A549 (cell line): ENCODE measurements around the gene HTT-AS. TPM values are rescaled to one million over a fixed set of nuclear protein-coding genes. Genes with fewer than 3 reads are reported as not detected.

Experiments used
- ATAC-seq, 2 experiments: fragments of 200-7000 bp in 1 of 2; fragments of >200 bp in 1 of 2; cut with Nextera tagmentation in 1 of 2; cut with Tn5 transposase in 1 of 2; 3 replicates each; pipeline versions ENCODE4 v1.8.0 to v1.9.1; 2018 to 2020; ENCODE audit warnings: mild to moderate bottlenecking in 1 of 2, moderate library complexity in 1 of 2
- CTCF ChIA-PET: fragments of 300-600 bp; sonication (Branson Sonifier 250); formaldehyde crosslinking; extraction: SDS; loops from one replicate; lab custom pipeline; 2021; ENCODE audit warnings: antibody characterized with exemption, inconsistent platforms; lab: Yijun Ruan, JAX
- POLR2A ChIA-PET: fragments of 350-600 bp; formaldehyde crosslinking; extraction: SDS; loops from one replicate; lab custom pipeline; 2021; ENCODE audit warnings: antibody characterized with exemption, inconsistent platforms; lab: Yijun Ruan, JAX
- DNase-seq, 2 experiments: peaks; one replicate each; pipeline versions ENCODE4 v3.0.0 to v3.0.0-alpha.2; 2011 to 2016; ENCODE audit warnings: low read depth in 1 of 2, low spot score in 1 of 2
- FAIRE-seq: peaks from 2 replicates; lab custom pipeline; 2011; peaks lifted over from hg19 to GRCh38; lab: Jason Lieb, UNC
- H3K27ac ChIP-seq, 2 experiments: fragments of >200 bp; sonication (Bioruptor Twin); formaldehyde crosslinking; 3 replicates each; pipeline ENCODE4 v1.5.1; 2016 to 2017
- H3K4me1 ChIP-seq: fragments of >200 bp; sonication (Bioruptor Twin); formaldehyde crosslinking; 3 replicates; pipeline ENCODE4 v1.6.1; 2016
- H3K4me2 ChIP-seq: fragments of >200 bp; sonication (Bioruptor Twin); formaldehyde crosslinking; 3 replicates; pipeline ENCODE4 v1.6.1; 2016
- H3K4me3 ChIP-seq: fragments of >200 bp; sonication (Bioruptor Twin); formaldehyde crosslinking; 3 replicates; pipeline ENCODE4 v1.5.1; 2016
- H3K9me3 ChIP-seq: fragments of >200 bp; sonication (Bioruptor Twin); formaldehyde crosslinking; 3 replicates; pipeline ENCODE4 v1.6.1; 2016
- BCL3 ChIP-seq: fragments of >200 bp; sonication (Bioruptor Twin); formaldehyde crosslinking; IDR thresholded peaks from 3 replicates; pipeline ENCODE4 v1.6.1; 2016
- BHLHE40 ChIP-seq: IDR thresholded peaks from 2 replicates; pipeline ENCODE4 v1.6.1; 2012; ENCODE audit warnings: low read depth, low read length, inconsistent platforms
- CEBPB ChIP-seq, 2 experiments: fragments of >200 bp in 1 of 2; sonication (Bioruptor Twin) in 1 of 2; formaldehyde crosslinking in 1 of 2; IDR thresholded peaks; 2 replicates each; pipeline ENCODE4 v1.6.1; 2012 to 2016
- E2F6 ChIP-seq: IDR thresholded peaks from 2 replicates; pipeline ENCODE4 v1.6.1; 2012; ENCODE audit warnings: low read depth, borderline replicate concordance
- ELK1 ChIP-seq: fragments of 150-350 bp; IDR thresholded peaks from 2 replicates; pipeline ENCODE4 v1.6.1; 2014; ENCODE audit warnings: low read depth, mild to moderate bottlenecking, low read length
- FOSB ChIP-seq: fragments of 250-450 bp; sonication (Bioruptor Pico); IDR thresholded peaks from 2 replicates; pipeline ENCODE4 v1.5.0; 2020; ENCODE audit warnings: mild to moderate bottlenecking, moderate library complexity
- FOSL2 ChIP-seq, 2 experiments: fragments of 450-650 bp in 1 of 2; fragments of >200 bp in 1 of 2; sonication (Bioruptor Twin) in 1 of 2; formaldehyde crosslinking; IDR thresholded peaks; 2 replicates each; pipeline versions ENCODE4 v1.5.0 to v1.6.1; 2016 to 2020; ENCODE audit warnings: mild to moderate bottlenecking in 1 of 2, moderate library complexity in 1 of 2
- HDAC2 ChIP-seq: fragments of 200-600 bp; sonication (generic); IDR thresholded peaks from 2 replicates; pipeline ENCODE4 v1.6.1; 2016
- HOXA7 ChIP-seq: fragments of 250-450 bp; sonication (Bioruptor Pico); IDR thresholded peaks from 2 replicates; pipeline ENCODE4 v1.5.0; 2020; ENCODE audit warnings: mild to moderate bottlenecking, moderate library complexity
- JUN ChIP-seq, 2 experiments: fragments of >200 bp; sonication (Bioruptor Twin); formaldehyde crosslinking; IDR thresholded peaks; 2 replicates in 1 of 2; 3 replicates in 1 of 2; pipeline ENCODE4 v1.6.1; 2016 to 2017
- KDM1A ChIP-seq: fragments of 200-600 bp; sonication (generic); IDR thresholded peaks from 2 replicates; pipeline ENCODE4 v1.6.1; 2016; ENCODE audit warnings: low read depth, mild to moderate bottlenecking
- KDM5A ChIP-seq: fragments of 200-600 bp; sonication (generic); IDR thresholded peaks from 2 replicates; pipeline ENCODE4 v1.6.1; 2016; ENCODE audit warnings: antibody characterized with exemption, mild to moderate bottlenecking
- PBX3 ChIP-seq: IDR thresholded peaks from 2 replicates; pipeline ENCODE4 v1.6.1; 2012
- POLR2A ChIP-seq: IDR thresholded peaks from 2 replicates; pipeline ENCODE4 v1.6.1; 2012; ENCODE audit warnings: mild to moderate bottlenecking, low read length
- RARB ChIP-seq: fragments of 250-450 bp; sonication (Bioruptor Pico); IDR thresholded peaks from 2 replicates; pipeline ENCODE4 v1.8.0; 2021; ENCODE audit warnings: mild to moderate bottlenecking, moderate library complexity
- RFX5 ChIP-seq: fragments of 450-650 bp; IDR thresholded peaks from 2 replicates; pipeline ENCODE4 v1.7.1; 2014; ENCODE audit warnings: antibody characterized with exemption, mild to moderate bottlenecking, moderate library complexity
- RNF2 ChIP-seq: fragments of 200-600 bp; sonication (generic); IDR thresholded peaks from 2 replicates; pipeline ENCODE4 v1.6.1; 2016; ENCODE audit warnings: low read depth, mild to moderate bottlenecking, antibody characterized with exemption, moderate library complexity, borderline replicate concordance
- ZNF302 ChIP-seq: fragments of 250-450 bp; sonication (Bioruptor Pico); IDR thresholded peaks from 2 replicates; pipeline ENCODE4 v1.9.0; 2021; ENCODE audit warnings: inconsistent platforms, mild to moderate bottlenecking, moderate library complexity
- WGBS: methylation state at CpG from one replicate; pipeline ENCODE4 v1.1.6; 2017; ENCODE audit errors: missing lambda C conversion rate; 5-methylcytosine and 5-hydroxymethylcytosine counted together
- polyA plus RNA-seq, 4 experiments: library from polyadenylated mRNA; depleted of rRNA in 3 of 4; stranded (reverse); fragments of >200 nt; fragmentation: RNase III in 1 of 4; extraction: RNeasy Plus Mini Kit Qiagen cat#74134 plus additional on column Dnase treatment in 1 of 4; gene quantifications; 2 replicates in 3 of 4; 3 replicates in 1 of 4; pipeline ENCODE4 v1.2.3, GENCODE V29; 2011 to 2017
- small RNA-seq, 6 experiments: library from RNA; depleted of rRNA; stranded (forward); fragments of <200 nt; gene quantifications; one replicate each; pipeline ENCODE3, GENCODE V24; 2012

Gene HTT-AS
- polyA plus RNA-seq, 2 of the 4 experiments (the other 2 are of a cell fraction): not detected

GRCh38 chr4:3013839-3014350 lies 60.4 kb downstream of the HTT-AS start:
- ChIA-PET POLR2A (no interaction called here), CTCF (no interaction called here)
- WGBS: 76% methylated on average over 7 of the region's 8 CpGs
- Histone ChIP-seq H3K9me3 (no peaks in the 10 kb centered on the region), H3K4me1 (no peaks in the 10 kb centered on the region), H3K4me3 (no peak overlapping the region), H3K4me2 (no peak overlapping the region), H3K27ac (no peak overlapping the region)
- FAIRE-seq: no peak
- no peak for DNase-seq
- TF ChIP-seq PBX3 (no peak), RARB (no peak), KDM5A (no peak), ELK1 (no peak), FOSL2 (IDR thresholded peaks at IDR 0.05) (no peak), FOSL2 (CRISPR knock-in tag; IDR thresholded peaks at IDR 0.05) (no peak), HOXA7 (no peak), HDAC2 (no peak), CEBPB (IDR thresholded peaks at IDR 0.05) (no peak), BHLHE40 (no peak), ZNF302 (CRISPR knock-in tag) (no peak), KDM1A (no peak), BCL3 (no peak), RNF2 (no peak), FOSB (CRISPR knock-in tag) (no peak), RFX5 (no peak), POLR2A (no peak), E2F6 (no peak), JUN (IDR thresholded peaks at IDR 0.05) (no peak)
- no peak for ATAC-seq

Small RNAs within 50 kb of the gene (small RNA-seq; reads per million reads assigned to genes)
- gene RF02134 (0 reads per million in 6 experiments), gene RF02135 (0 reads per million in 6 experiments), gene RNU6-204P (0 to 23.3 (median 2.3) reads per million in 6 experiments)

Other genes starting within 250 kb of the HTT-AS start
- gene ADD1, start 230.7 kb downstream of the HTT-AS start, polyA plus RNA-seq (2011; rRNA removed): 59.7 and 78.6 TPM in 2 replicates
- 60.3 to 69.5 TPM (median 62.9 TPM) in 3 replicates for gene ADD1, start 230.7 kb downstream of the HTT-AS start, polyA plus RNA-seq (2017; fragmentation: RNase III; extraction: RNeasy Plus Mini Kit Qiagen cat#74134 plus additional on column Dnase treatment)
- 16.2 and 18.9 TPM in 2 replicates for gene NOP14, start 111.1 kb downstream of the HTT-AS start, polyA plus RNA-seq (2011; rRNA removed)
- gene NOP14, start 111.1 kb downstream of the HTT-AS start, polyA plus RNA-seq (2017; fragmentation: RNase III; extraction: RNeasy Plus Mini Kit Qiagen cat#74134 plus additional on column Dnase treatment): 29.3 to 31.1 TPM (median 30.2 TPM) in 3 replicates
- gene GRK4, start 111.0 kb downstream of the HTT-AS start, polyA plus RNA-seq (2011; rRNA removed): 0.76 and 1.1 TPM in 2 replicates
- 0.96 to 1.3 TPM (median 1.00 TPM) in 3 replicates for gene GRK4, start 111.0 kb downstream of the HTT-AS start, polyA plus RNA-seq (2017; fragmentation: RNase III; extraction: RNeasy Plus Mini Kit Qiagen cat#74134 plus additional on column Dnase treatment)
- 16.9 and 21.5 TPM in 2 replicates for gene HTT, start 143 bp upstream of the HTT-AS start, polyA plus RNA-seq (2011; rRNA removed)
- gene HTT, start 143 bp upstream of the HTT-AS start, polyA plus RNA-seq (2017; fragmentation: RNase III; extraction: RNeasy Plus Mini Kit Qiagen cat#74134 plus additional on column Dnase treatment): 13.3 to 14.5 TPM (median 14.0 TPM) in 3 replicates
- gene MSANTD1, start 174.6 kb upstream of the HTT-AS start, polyA plus RNA-seq (2011; rRNA removed): 0.08 and 0.09 TPM in 2 replicates
- gene MSANTD1, start 174.6 kb upstream of the HTT-AS start, polyA plus RNA-seq (2017; fragmentation: RNase III; extraction: RNeasy Plus Mini Kit Qiagen cat#74134 plus additional on column Dnase treatment): 0.12 to 0.21 TPM (median 0.17 TPM) in 3 replicates
- 7.4 and 8.0 TPM in 2 replicates for gene RGS12, start 218.5 kb upstream of the HTT-AS start, polyA plus RNA-seq (2011; rRNA removed)
- gene RGS12, start 218.5 kb upstream of the HTT-AS start, polyA plus RNA-seq (2017; fragmentation: RNase III; extraction: RNeasy Plus Mini Kit Qiagen cat#74134 plus additional on column Dnase treatment): 8.1 to 9.6 TPM (median 8.9 TPM) in 3 replicates